Right lobe of liver (tissue), 6 donors: ENCODE data around the gene CHST15. TPM values are rescaled to one million over a fixed set of nuclear protein-coding genes. Genes with fewer than 3 reads are reported as not detected.
A peak's percentile ranks its signal among the peaks of the same experiment; 100 is the strongest.

Experiments
- ATAC-seq, 4 donors: fragments of 200-7000 bp; cut with Tn5 transposase; one replicate each; pipeline ENCODE4 v1.9.1; 2020; ENCODE audit warnings: mild to moderate bottlenecking in 4 of 4, moderate library complexity in 4 of 4
- DNase-seq, 3 donors: peaks; one replicate each; pipeline ENCODE4 v3.0.0-alpha.2; 2020
- H3K27ac ChIP-seq, 3 donors: fragments of 200-600 bp; one replicate each; pipeline ENCODE4 v1.8.0; 2022
- H3K27me3 ChIP-seq, 2 donors: fragments of 200-600 bp; one replicate each; pipeline ENCODE4 v1.8.0; 2022
- H3K36me3 ChIP-seq, 4 donors: fragments of 200-600 bp; sonication (generic) in 1 of 4; one replicate each; pipeline versions ENCODE4 v1.5.1 to v1.8.0; 2017 to 2022; ENCODE audit warnings: control low read depth in 1 of 4
- H3K4me1 ChIP-seq, 4 donors: fragments of 200-600 bp; sonication (generic) in 1 of 4; one replicate each; pipeline versions ENCODE4 v1.5.1 to v1.8.0; 2017 to 2022; ENCODE audit warnings: control low read depth in 1 of 4
- H3K4me3 ChIP-seq, 3 donors: fragments of 200-600 bp; one replicate each; pipeline ENCODE4 v1.8.0; 2022
- H3K9me3 ChIP-seq, 4 donors: fragments of 200-600 bp; sonication (generic) in 1 of 4; one replicate each; pipeline versions ENCODE4 v1.5.1 to v1.8.0; 2017 to 2022; ENCODE audit warnings: control low read depth in 1 of 4
- CTCF ChIP-seq, 4 donors: fragments of 200-600 bp in 3 of 4; fragments of 450-650 bp in 1 of 4; IDR thresholded peaks; one replicate each; pipeline versions ENCODE4 v1.5.1 to v1.8.0; 2016 to 2022; ENCODE audit warnings: antibody characterized with exemption in 4 of 4, mild to moderate bottlenecking in 2 of 4
- POLR2A ChIP-seq: fragments of 450-650 bp; IDR thresholded peaks from one replicate; pipeline ENCODE4 v1.6.1; 2017; ENCODE audit warnings: antibody characterized with exemption, mild to moderate bottlenecking
- WGBS: methylation state at CpG from one replicate; pipeline ENCODE4 v1.1.6; 2018; ENCODE audit warnings: low coverage, low lambda C conversion rate; ENCODE audit not compliant: insufficient coverage; ENCODE audit errors: missing lambda C conversion rate; 5-methylcytosine and 5-hydroxymethylcytosine counted together
- intact Hi-C, 2 donors: fragments of 100-400 bp; cut with DNase I; formaldehyde crosslinking; loops; one replicate each; pipeline versions ENCODE4 v1.11.2 to v1.14.1; 2022
- long read RNA-seq: library from polyadenylated mRNA; unstranded; transcript quantifications from one replicate; pipeline ENCODE4 v2.0.0, GENCODE V29; 2019
- total RNA-seq, 6 experiments: library from RNA; depleted of rRNA in 2 of 6; stranded (reverse); fragments of >200 nt in 2 of 6; fragmentation: NEBNext Ultra II Directional in 3 of 6; extraction: Animal tissue kit (Norgen Biotek cat#: 25700) in 3 of 6; gene quantifications; one replicate each; pipeline versions ENCODE4 v1.1.0 to v1.2.4, GENCODE V29; 2016 to 2023
- donor health status: DM: no; HTN: yes; CAD: no.
- donor health status: DM: no; HTN: no; CAD: no.
- donor health status: DM: no; HTN: no; CAD: no.
- donor health status: DM: no; HTN: yes; CAD: no.
- donor health status: DM: no; HTN: yes; CAD: no.

CHST15 gene
- 10 to 100 TPM in 5 of 6 experiments, 1 to 10 TPM in 1; 9.2 to 25.8 (median 11.8) TPM for total RNA-seq
- long read RNA-seq, full-length matches to known transcripts: 1 of 1 reads
- long read RNA-seq, partial matches to known transcripts: 0 of 1 reads
- long read RNA-seq, other reads (novel, unspliced or antisense): 0 of 1 reads

- Histone ChIP-seq H3K9me3 (no peaks in the 10 kb centered on the region), H3K27ac (peak within 1 kb of the TSS; percentile 78 to 90 (median 85)), H3K36me3 (no peaks in the 10 kb centered on the region), H3K4me1 (peaks cover 0 to 17% (median 3%) of the 10 kb centered on the region in 4 donors), H3K27me3 (no peaks in the 10 kb centered on the region), H3K4me3 (peak within 1 kb of the TSS; percentile 53 to 59 (median 56))
- peak in 3 of 4 donors; percentile 12 to 16 (median 14) for TF ChIP-seq CTCF (IDR thresholded peaks at IDR 0.05)
- peak; percentile 72 for TF ChIP-seq POLR2A
- intact Hi-C loops: no loop called here
- no CpG with 5 or more reads among the region's 106 CpGs for WGBS
- peak; percentile 61 to 69 (median 62) for DNase-seq
- ATAC-seq: peak; percentile 27 to 52 (median 32)
Measured at GRCh38 chr10:124092860-124093773, at the start of gene CHST15. CHST15 (minus strand) TSS chr10:124093598; CDS start chr10:124046212, 47,386 bp downstream.

- Histone ChIP-seq H3K27ac (no peak overlapping the region), H3K4me3 (no peak overlapping the region), H3K9me3 (no peaks in the 10 kb centered on the region), H3K36me3 (no peaks in the 10 kb centered on the region), H3K27me3 (no peaks in the 10 kb centered on the region), H3K4me1 (peaks cover 0 to 13% (median 0%) of the 10 kb centered on the region in 4 donors)
- ATAC-seq (no peak), DNase-seq (no peak)
- no peak for TF ChIP-seq POLR2A
- no peak for TF ChIP-seq CTCF (IDR thresholded peaks at IDR 0.05)
- intact Hi-C loops: no loop called here
- WGBS: 59% methylated on average over 2 of the region's 6 CpGs
Measured at GRCh38 chr10:124142960-124143359, 49.6 kb upstream of the CHST15 start.

- no peak for ATAC-seq
- TF ChIP-seq CTCF (IDR thresholded peaks at IDR 0.05) (no peak), POLR2A (no peak)
- H3K27ac ChIP-seq: no peak overlapping the region
Measured at GRCh38 chr10:124142006-124142739, 48.8 kb upstream of the CHST15 start.

GRCh38 chr10:124138883-124139348 lies 45.5 kb upstream of the CHST15 start:
- no peak for ATAC-seq
- TF ChIP-seq POLR2A: no peak
- TF ChIP-seq CTCF (IDR thresholded peaks at IDR 0.05): no peak
- Histone ChIP-seq H3K4me1 (no peaks in the 10 kb centered on the region), H3K27ac (no peak overlapping the region), H3K27me3 (no peaks in the 10 kb centered on the region), H3K4me3 (no peak overlapping the region), H3K9me3 (no peaks in the 10 kb centered on the region), H3K36me3 (no peaks in the 10 kb centered on the region)
- no peak for DNase-seq
- 74% methylated on average over 5 of the region's 6 CpGs for WGBS
- intact Hi-C loops: no loop called here

More at GRCh38 chr10:124142006-124142739, 48.8 kb upstream of the CHST15 start:
- no peaks in the 10 kb centered on the region for H3K36me3 ChIP-seq
- WGBS: 63% methylated on average over 7 of the region's 7 CpGs
- H3K27me3 ChIP-seq: no peaks in the 10 kb centered on the region
- intact Hi-C loops: no loop called here
- H3K4me3 ChIP-seq: no peak overlapping the region
- no peak for DNase-seq
- no peaks in the 10 kb centered on the region for H3K9me3 ChIP-seq
- H3K4me1 ChIP-seq: peaks cover 0 to 13% (median 0%) of the 10 kb centered on the region in 4 donors
